Ovary (tissue), 9 donors: Measurements from ENCODE around the gene SLCO4C1. TPM values are rescaled to one million over a fixed set of nuclear protein-coding genes. Genes with fewer than 3 reads are reported as not detected.

Source experiments
- DNase-seq, 5 donors: peaks; one replicate each; pipeline ENCODE4 v3.0.0-alpha.2; 2019 to 2020
- H3K27ac ChIP-seq, 2 donors: fragments of 200-600 bp; one replicate each; pipeline versions ENCODE4 v1.5.1 to v1.8.0; 2019 to 2022
- H3K27me3 ChIP-seq: fragments of 200-600 bp; one replicate; pipeline ENCODE4 v1.8.0; 2022
- H3K36me3 ChIP-seq: fragments of 200-600 bp; sonication (generic); one replicate; pipeline ENCODE4 v1.5.1; 2019
- H3K4me1 ChIP-seq: one replicate; pipeline ENCODE4 v1.8.1; 2013; ENCODE audit warnings: mild to moderate bottlenecking, moderate library complexity; ENCODE audit not compliant: insufficient read depth
- H3K4me3 ChIP-seq: fragments of 200-600 bp; sonication (generic); one replicate; pipeline ENCODE4 v1.5.1; 2017
- H3K9me3 ChIP-seq, 2 donors: fragments of 200-600 bp in 1 of 2; sonication (generic) in 1 of 2; one replicate each; pipeline versions ENCODE4 v1.5.1 to v1.8.1; 2013 to 2019; ENCODE audit warnings: mild to moderate bottlenecking in 1 of 2, moderate library complexity in 1 of 2
- CTCF ChIP-seq, 3 donors: fragments of 450-650 bp in 2 of 3; fragments of 200-600 bp in 1 of 3; IDR thresholded peaks; one replicate each; pipeline versions ENCODE4 v1.5.1 to v1.8.0; 2016 to 2022; ENCODE audit warnings: antibody characterized with exemption in 3 of 3, mild to moderate bottlenecking in 1 of 3
- EP300 ChIP-seq: sonication (generic); formaldehyde crosslinking; IDR thresholded peaks from one replicate; pipeline ENCODE4 v1.6.1; 2017; ENCODE audit warnings: antibody characterized with exemption
- POLR2A ChIP-seq: fragments of 450-650 bp; IDR thresholded peaks from one replicate; pipeline ENCODE4 v1.6.1; 2017; ENCODE audit warnings: antibody characterized with exemption, mild to moderate bottlenecking, moderate library complexity
- WGBS, 3 donors: extraction: QIAGEN DNeasy Blood & Tissue Kit in 1 of 3; methylation state at CpG; one replicate each; pipeline versions ENCODE4 v1.1.5 to v1.1.7; 2013 to 2017; 5-methylcytosine and 5-hydroxymethylcytosine counted together
- intact Hi-C, 4 donors: fragments of 100-400 bp; cut with DNase I; formaldehyde crosslinking; loops; one replicate each; pipeline versions ENCODE4 v1.11.0 to v1.15.1; 2022 to 2023
- polyA plus RNA-seq, 2 donors: library from polyadenylated mRNA; stranded (reverse); fragments of 200-250 nt in 1 of 2; fragments of 350-450 nt in 1 of 2; fragmentation: Illumina TruSeq in 1 of 2; extraction: RNeasy Lipid Tissue Mini Kit (QIAGEN cat#74804) in 1 of 2; gene quantifications; one replicate each; pipeline ENCODE4 v1.2.3, GENCODE V29; 2013 to 2014
- total RNA-seq, 7 donors: library from RNA; depleted of rRNA in 2 of 7; stranded (reverse); fragments of >200 nt in 2 of 7; fragmentation: NEBNext Ultra II Directional in 3 of 7; extraction: Animal tissue kit (Norgen Biotek cat#: 25700) in 3 of 7; gene quantifications; one replicate each; pipeline versions ENCODE4 v1.1.0 to v1.2.4, GENCODE V29; 2016 to 2023
- donor health status: DM: no; HTN: no; CAD: no; lungs with moderate emphysema.
- donor health status: DM: no; HTN: no; CAD: no.
- donor health status: Bipolar disorder and iron deficiency.
- donor health status: DM: yes; HTN: yes; CAD: no.
- donor health status: DM: no; HTN: no; CAD: no.
- donor health status: DM: yes; HTN: yes; CAD: no.

SLCO4C1 gene
- total and polyA plus RNA-seq, 9 donors, result 0.05 to 0.50 (median 0.11) TPM; not detected in 3

GRCh38 chr5:102221949-102222348, 74.1 kb downstream of the SLCO4C1 start:
- no peak for DNase-seq
- Histone ChIP-seq H3K27ac (no peak overlapping the region), H3K36me3 (no peaks in the 10 kb centered on the region), H3K4me1 (no peaks in the 10 kb centered on the region), H3K4me3 (no peak overlapping the region), H3K27me3 (no peaks in the 10 kb centered on the region), H3K9me3 (no peaks in the 10 kb centered on the region)
- 77 to 91% (median 89%) methylated on average over 1 of the region's 1 CpG for WGBS, 3 donors
- TF ChIP-seq CTCF (IDR thresholded peaks at IDR 0.05), result no peak
- TF ChIP-seq POLR2A, result no peak
- TF ChIP-seq EP300, result no peak
- intact Hi-C loops, result no loop called here

- Histone ChIP-seq H3K4me1 (no peaks in the 10 kb centered on the region), H3K4me3 (no peak overlapping the region), H3K9me3 (no peaks in the 10 kb centered on the region), H3K36me3 (no peaks in the 10 kb centered on the region), H3K27ac (no peak overlapping the region), H3K27me3 (no peaks in the 10 kb centered on the region)
- intact Hi-C loops, result no loop called here
- DNase-seq, result no peak
- 64 to 92% (median 72%) methylated on average over 1 of the region's 1 CpG for WGBS, 3 donors
- TF ChIP-seq CTCF (IDR thresholded peaks at IDR 0.05) (no peak), POLR2A (no peak), EP300 (no peak)
These were observed 77.9 kb downstream of the SLCO4C1 start for GRCh38 chr5:102218159-102218558.

GRCh38 chr5:102216678-102217077, 79.4 kb downstream of the SLCO4C1 start:
- Histone ChIP-seq H3K9me3 (no peaks in the 10 kb centered on the region), H3K4me3 (no peak overlapping the region), H3K36me3 (no peaks in the 10 kb centered on the region), H3K4me1 (no peaks in the 10 kb centered on the region), H3K27me3 (no peaks in the 10 kb centered on the region), H3K27ac (no peak overlapping the region)
- no peak for DNase-seq
- intact Hi-C loops, result no loop called here
- no peak for TF ChIP-seq CTCF (IDR thresholded peaks at IDR 0.05)
- TF ChIP-seq POLR2A, result no peak
- TF ChIP-seq EP300, result no peak
- 20 to 31% (median 22%) methylated on average over 4 of the region's 4 CpGs for WGBS, 3 donors

- Histone ChIP-seq H3K4me1 (no peaks in the 10 kb centered on the region), H3K27ac (no peak overlapping the region), H3K4me3 (no peak overlapping the region), H3K9me3 (no peaks in the 10 kb centered on the region), H3K36me3 (no peaks in the 10 kb centered on the region), H3K27me3 (no peaks in the 10 kb centered on the region)
- TF ChIP-seq EP300 (no peak), POLR2A (no peak), CTCF (IDR thresholded peaks at IDR 0.05) (no peak)
- 85 to 92% (median 92%) methylated on average over 1 of the region's 1 CpG for WGBS, 3 donors
- DNase-seq, result no peak
- intact Hi-C loops, result no loop called here
These were observed 84.9 kb downstream of the SLCO4C1 start for GRCh38 chr5:102211165-102211564.

GRCh38 chr5:102200861-102201260, 95.2 kb downstream of the SLCO4C1 start:
- DNase-seq, result no peak
- Histone ChIP-seq H3K27ac (no peak overlapping the region), H3K27me3 (no peaks in the 10 kb centered on the region), H3K9me3 (no peaks in the 10 kb centered on the region), H3K4me1 (no peaks in the 10 kb centered on the region), H3K36me3 (no peaks in the 10 kb centered on the region), H3K4me3 (no peak overlapping the region)
- intact Hi-C loops, result no loop called here
- TF ChIP-seq POLR2A (no peak), EP300 (no peak), CTCF (IDR thresholded peaks at IDR 0.05) (no peak)
- 22 to 27% (median 24%) methylated on average over 3 of the region's 3 CpGs for WGBS, 3 donors
